Myocyte (in vitro differentiated cells): ENCODE results near the gene SUPT6H. TPM values are rescaled to one million over a fixed set of nuclear protein-coding genes. Genes with fewer than 3 reads are reported as not detected.
"Not testable (repeated sequence)": the region's sequence is repeated elsewhere in the genome, so short reads cannot be mapped to it uniquely, and the experiment has no call there.

ENCODE experiments used
- DNase-seq: peaks from one replicate; pipeline ENCODE4 v3.0.0-alpha.2; 2012; ENCODE audit warnings: low read depth
- total RNA-seq: library from RNA; depleted of rRNA; stranded (reverse); fragments of >200 nt; gene quantifications from 2 replicates; pipeline ENCODE4 v1.2.3, GENCODE V29; 2014

SUPT6H gene
- total RNA-seq, 1 donor from 2014 or later, result 37.5 TPM

GRCh38 chr17:28735242-28735722, 73.3 kb downstream of the SUPT6H start:
- peak; percentile 83 for DNase-seq

GRCh38 chr17:28735913-28736769, 74.1 kb downstream of the SUPT6H start:
- not testable (repeated sequence) for DNase-seq

GRCh38 chr17:28737316-28737715, 75.3 kb downstream of the SUPT6H start:
- no peak for DNase-seq

GRCh38 chr17:28737770-28738679, 76.0 kb downstream of the SUPT6H start:
- no peak for DNase-seq

- no peak for DNase-seq
Observed at GRCh38 chr17:28738680-28739384, 76.8 kb downstream of the SUPT6H start.

GRCh38 chr17:28740406-28741357, 78.7 kb downstream of the SUPT6H start:
- no peak for DNase-seq

- DNase-seq, result peak; percentile 55
Observed at GRCh38 chr17:28741358-28742349, 79.6 kb downstream of the SUPT6H start.

GRCh38 chr17:28743243-28744103, 81.5 kb downstream of the SUPT6H start, which contains the start of gene TRAF4:
TSS of gene TRAF4 (plus strand) at chr17:28744011. CDS start at chr17:28744113, 102 bp downstream.
- DNase-seq, result peak; percentile 97

- DNase-seq, result peak; percentile 81
Observed at GRCh38 chr17:28744104-28744971, 82.3 kb downstream of the SUPT6H start.

GRCh38 chr17:28744972-28745785, 83.2 kb downstream of the SUPT6H start:
- DNase-seq, result no peak

GRCh38 chr17:28745786-28746411, 83.9 kb downstream of the SUPT6H start:
- DNase-seq, result peak; percentile 91

GRCh38 chr17:28746611-28747050, 84.6 kb downstream of the SUPT6H start:
- peak; percentile 99 for DNase-seq

- peak; percentile 58 for DNase-seq
Observed at GRCh38 chr17:28747051-28747691, 85.2 kb downstream of the SUPT6H start.
